Omental fat pad (tissue), 4 donors: Measurements from ENCODE around the gene SLC22A14. TPM values are rescaled to one million over a fixed set of nuclear protein-coding genes. Genes with fewer than 3 reads are reported as not detected.

ENCODE experiments used
- ATAC-seq: fragments of 150-250 bp; one replicate; pipeline ENCODE4 v1.9.1; 2016; ENCODE audit warnings: mild to moderate bottlenecking, moderate library complexity; ENCODE audit not compliant: low FRiP score
- DNase-seq: peaks from one replicate; pipeline ENCODE4 v3.0.0-alpha.2; 2019; ENCODE audit warnings: low spot score
- CTCF ChIP-seq, 3 donors: fragments of 450-650 bp; IDR thresholded peaks; one replicate each; pipeline ENCODE4 v1.5.1; 2016 to 2017; ENCODE audit warnings: antibody characterized with exemption in 3 of 3, mild to moderate bottlenecking in 3 of 3, moderate library complexity in 2 of 3
- total RNA-seq, 4 donors: library from RNA; depleted of rRNA; stranded (reverse); fragments of >200 nt; gene quantifications; one replicate each; pipeline ENCODE4 v1.1.0, GENCODE V29; 2016

Gene SLC22A14
- total RNA-seq, 4 donors from 2014 or later: 0.24 to 0.65 TPM; not detected in 2

- no peak for TF ChIP-seq CTCF (IDR thresholded peaks at IDR 0.05)
- no peak for DNase-seq
- no peak for ATAC-seq
Observed at GRCh38 chr3:38313263-38313662, 31.2 kb downstream of the SLC22A14 start.

GRCh38 chr3:38313695-38314094, 31.6 kb downstream of the SLC22A14 start:
- no peak for ATAC-seq
- no peak for DNase-seq

GRCh38 chr3:38314112-38314763, 32.1 kb downstream of the SLC22A14 start:
- no peak for TF ChIP-seq CTCF (IDR thresholded peaks at IDR 0.05)
- ATAC-seq (no peak), DNase-seq (no peak)

More at GRCh38 chr3:38313695-38314094, 31.6 kb downstream of the SLC22A14 start:
- no peak for TF ChIP-seq CTCF (IDR thresholded peaks at IDR 0.05)

- no peak for TF ChIP-seq CTCF (IDR thresholded peaks at IDR 0.05)
- ATAC-seq (no peak), DNase-seq (no peak)
Observed at GRCh38 chr3:38314764-38315487, 32.8 kb downstream of the SLC22A14 start.

GRCh38 chr3:38315488-38316230, 33.6 kb downstream of the SLC22A14 start:
- ATAC-seq: no peak
- TF ChIP-seq CTCF (IDR thresholded peaks at IDR 0.05): no peak
- no peak for DNase-seq

GRCh38 chr3:38316356-38317191, 34.5 kb downstream of the SLC22A14 start:
- DNase-seq (no peak), ATAC-seq (no peak)
- no peak for TF ChIP-seq CTCF (IDR thresholded peaks at IDR 0.05)
